MM.1S (cell line): ENCODE data around the gene IFI35.

Source experiments
- DNase-seq: peaks from one replicate; pipeline ENCODE4 v3.0.0-alpha.2; 2015
- H2AFZ ChIP-seq: fragments of 300-600 bp; sonication (generic); 2 replicates; pipeline ENCODE4 v1.6.0; 2016; ENCODE audit warnings: antibody characterized with exemption, low read length
- H3F3A ChIP-seq: fragments of 300-600 bp; sonication (generic); 2 replicates; pipeline ENCODE4 v1.6.1; 2016; ENCODE audit warnings: mild to moderate bottlenecking, antibody characterized with exemption, low read length, moderate library complexity, mixed read lengths; ENCODE audit not compliant: insufficient read depth
- H3K27ac ChIP-seq: fragments of 300-600 bp; sonication (generic); 2 replicates; pipeline ENCODE4 v1.5.1; 2016; ENCODE audit warnings: mild to moderate bottlenecking, low read length
- H3K27me3 ChIP-seq: fragments of 300-600 bp; sonication (generic); replicated peaks from 2 replicates; pipeline ENCODE4 v1.6.0; 2016; ENCODE audit warnings: low read length; ENCODE audit not compliant: insufficient read depth
- H3K36me3 ChIP-seq: fragments of 300-600 bp; sonication (generic); replicated peaks from 2 replicates; pipeline ENCODE4 v1.6.1; 2016; ENCODE audit warnings: mild to moderate bottlenecking, low read length, mixed read lengths; ENCODE audit not compliant: insufficient read depth
- H3K4me1 ChIP-seq: fragments of 300-600 bp; sonication (generic); 2 replicates; pipeline ENCODE4 v1.6.1; 2016; ENCODE audit warnings: low read length, mixed read lengths
- H3K4me2 ChIP-seq: fragments of 300-600 bp; sonication (generic); 2 replicates; pipeline ENCODE4 v1.6.0; 2016; ENCODE audit warnings: low read depth, low read length
- H3K4me3 ChIP-seq: fragments of 300-600 bp; sonication (generic); 2 replicates; pipeline ENCODE4 v1.5.1; 2016; ENCODE audit warnings: low read length, mixed read lengths
- H3K79me2 ChIP-seq: fragments of 300-600 bp; sonication (generic); 2 replicates; pipeline ENCODE4 v1.6.1; 2016; ENCODE audit warnings: mixed run types, low read length, mixed read lengths
- H3K9ac ChIP-seq: fragments of 300-600 bp; sonication (generic); 2 replicates; pipeline ENCODE4 v1.6.1; 2016; ENCODE audit warnings: low read length, mixed read lengths
- H3K9me2 ChIP-seq: fragments of 300-600 bp; sonication (generic); replicated peaks from 2 replicates; pipeline ENCODE4 v1.6.1; 2016; ENCODE audit warnings: mild to moderate bottlenecking, low read length, mixed read lengths; ENCODE audit not compliant: insufficient read depth
- H3K9me3 ChIP-seq: fragments of 300-600 bp; sonication (generic); replicated peaks from 2 replicates; pipeline ENCODE4 v1.6.1; 2016; ENCODE audit warnings: mild to moderate bottlenecking, low read length, mixed read lengths; ENCODE audit not compliant: insufficient read depth
- H4K20me1 ChIP-seq: fragments of 300-600 bp; sonication (generic); 2 replicates; pipeline ENCODE4 v1.6.1; 2016; ENCODE audit warnings: mild to moderate bottlenecking, low read length, moderate library complexity, mixed read lengths; ENCODE audit not compliant: insufficient read depth
- CTCF ChIP-seq: fragments of 300-600 bp; sonication (generic); IDR thresholded peaks from 2 replicates; pipeline ENCODE4 v1.5.1; 2016; ENCODE audit warnings: antibody characterized with exemption, low read length, mixed read lengths
- EZH2 ChIP-seq: fragments of 300-600 bp; sonication (generic); optimal IDR thresholded peaks from 2 replicates; pipeline ENCODE3; 2017; ENCODE audit warnings: low read depth, mild to moderate bottlenecking, antibody characterized with exemption, low read length, mixed read lengths
- EZH2phosphoT487 ChIP-seq: fragments of 300-600 bp; sonication (generic); IDR thresholded peaks from 2 replicates; pipeline ENCODE4 v1.6.1; 2018; ENCODE audit warnings: antibody characterized with exemption, low read length

IFI35 gene

DNA sequence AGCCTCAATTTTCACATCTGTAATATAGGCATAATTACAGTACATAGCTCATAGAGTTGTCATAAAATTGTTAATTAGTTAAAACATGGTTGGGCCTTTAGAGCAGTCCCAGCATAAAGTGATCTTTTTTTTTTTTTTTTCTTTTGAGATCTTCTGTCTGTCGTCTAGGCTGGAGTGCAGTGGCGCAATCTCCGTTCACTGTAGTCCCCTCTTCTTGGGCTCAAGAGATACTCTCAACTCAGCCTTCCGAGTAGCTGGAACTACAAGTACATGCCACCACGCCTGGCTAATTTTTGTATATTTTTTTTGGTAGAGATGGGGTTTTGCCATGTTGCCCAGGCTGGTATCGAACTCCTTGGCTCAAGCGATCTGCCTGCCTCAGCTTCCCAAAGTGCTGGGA, 49.5 kb downstream of the IFI35 start:
- Histone ChIP-seq H3K9me2 (no peaks in the 10 kb centered on the region), H3K27me3 (no peaks in the 10 kb centered on the region), H3K4me3 (no peak overlapping the region), H4K20me1 (no peaks in the 10 kb centered on the region), H3K79me2 (no peaks in the 10 kb centered on the region), H3K4me1 (no peaks in the 10 kb centered on the region), H3K9me3 (no peaks in the 10 kb centered on the region), H3K36me3 (no peaks in the 10 kb centered on the region; the same call in 1 of the 2 replicates), H3K4me2 (no peak overlapping the region), H3F3A (no peaks in the 10 kb centered on the region), H3K27ac (no peak overlapping the region), H2AFZ (no peak overlapping the region), H3K9ac (no peak overlapping the region)
- no peak for TF ChIP-seq EZH2
- TF ChIP-seq EZH2phosphoT487 = no peak
- TF ChIP-seq CTCF = no peak
- DNase-seq = no peak

GRCh38 chr17:43062984-43063638, 56.5 kb downstream of the IFI35 start:
- Histone ChIP-seq H4K20me1 (no peaks in the 10 kb centered on the region), H3K4me1 (no peaks in the 10 kb centered on the region), H3K27ac (no peak overlapping the region), H3K27me3 (no peaks in the 10 kb centered on the region), H2AFZ (no peak overlapping the region), H3F3A (no peaks in the 10 kb centered on the region), H3K79me2 (no peaks in the 10 kb centered on the region), H3K4me2 (no peak overlapping the region), H3K9me3 (no peaks in the 10 kb centered on the region), H3K9me2 (no peaks in the 10 kb centered on the region), H3K9ac (no peak overlapping the region), H3K4me3 (no peak overlapping the region), H3K36me3 (no peaks in the 10 kb centered on the region)
- TF ChIP-seq EZH2phosphoT487 = no peak
- no peak for TF ChIP-seq CTCF
- no peak for TF ChIP-seq EZH2
- no peak for DNase-seq
